H9 (cell line): Measurements from ENCODE around the gene SOHLH2. TPM values are rescaled to one million over a fixed set of nuclear protein-coding genes. Genes with fewer than 3 reads are reported as not detected.

Experiments used
- DNase-seq: peaks from one replicate; pipeline ENCODE4 v3.0.0-alpha.2; 2017
- H2AFZ ChIP-seq: one replicate; pipeline ENCODE4 v1.6.1; 2013; ENCODE audit warnings: mild to moderate bottlenecking, low read length, control low read depth, moderate library complexity
- H2AK5ac ChIP-seq: 2 replicates; pipeline ENCODE4 v1.6.1; 2013; ENCODE audit warnings: low read length, control low read depth, mixed read lengths; ENCODE audit not compliant: insufficient read length
- H2BK120ac ChIP-seq: one replicate; pipeline ENCODE4 v1.6.1; 2013; ENCODE audit warnings: low read depth, mild to moderate bottlenecking, low read length, control low read depth, inconsistent platforms; ENCODE audit not compliant: poor library complexity, severe bottlenecking
- H2BK12ac ChIP-seq: 2 replicates; pipeline ENCODE4 v1.6.1; 2013; ENCODE audit warnings: low read length, control low read depth, mixed read lengths, low read depth; ENCODE audit not compliant: insufficient read length
- H2BK15ac ChIP-seq: 2 replicates; pipeline ENCODE4 v1.6.1; 2013; ENCODE audit warnings: low read depth, low read length, control low read depth
- H2BK20ac ChIP-seq: one replicate; pipeline ENCODE4 v1.6.1; 2013; ENCODE audit warnings: low read depth, mild to moderate bottlenecking, low read length, control low read depth, inconsistent platforms; ENCODE audit not compliant: poor library complexity, severe bottlenecking
- H2BK5ac ChIP-seq: 2 replicates; pipeline ENCODE4 v1.6.1; 2013; ENCODE audit warnings: low read length, control low read depth, mixed read lengths; ENCODE audit not compliant: insufficient read length
- H3K14ac ChIP-seq: 2 replicates; pipeline ENCODE4 v1.6.1; 2013; ENCODE audit warnings: low read length, control low read depth; ENCODE audit not compliant: insufficient read depth
- H3K18ac ChIP-seq: 2 replicates; pipeline ENCODE4 v1.6.1; 2013; ENCODE audit warnings: low read depth, mild to moderate bottlenecking, mixed read lengths, low read length, control low read depth; ENCODE audit not compliant: insufficient read length
- H3K23ac ChIP-seq: 2 replicates; pipeline ENCODE4 v1.6.1; 2013; ENCODE audit warnings: low read length, control low read depth, mixed read lengths, low read depth; ENCODE audit not compliant: insufficient read length
- H3K23me2 ChIP-seq: 2 replicates; pipeline ENCODE4 v1.6.1; 2013; ENCODE audit warnings: low read depth, mild to moderate bottlenecking, mixed read lengths, low read length, control low read depth; ENCODE audit not compliant: insufficient read length, poor library complexity, severe bottlenecking
- H3K27ac ChIP-seq: 2 replicates; pipeline ENCODE4 v1.5.1; 2013; ENCODE audit warnings: low read length, control low read depth, mixed read lengths, low read depth; ENCODE audit not compliant: insufficient read length
- H3K27me3 ChIP-seq: 2 replicates; pipeline ENCODE4 v1.6.1; 2013; ENCODE audit warnings: low read length, control low read depth, inconsistent platforms; ENCODE audit not compliant: insufficient read depth
- H3K4ac ChIP-seq: 2 replicates; pipeline ENCODE4 v1.6.1; 2013; ENCODE audit warnings: low read depth, mild to moderate bottlenecking, control low read depth, inconsistent platforms, low read length, moderate library complexity
- H3K4me1 ChIP-seq: 2 replicates; pipeline ENCODE4 v1.6.1; 2013; ENCODE audit warnings: low read length, control low read depth, inconsistent platforms; ENCODE audit not compliant: insufficient read depth
- H3K4me2 ChIP-seq: 2 replicates; pipeline ENCODE4 v1.6.1; 2013; ENCODE audit warnings: low read length, control low read depth, mixed read lengths; ENCODE audit not compliant: insufficient read length, insufficient read depth
- H3K56ac ChIP-seq: 2 replicates; pipeline ENCODE4 v1.6.1; 2013; ENCODE audit warnings: low read depth, mild to moderate bottlenecking, mixed read lengths, low read length, control low read depth; ENCODE audit not compliant: insufficient read length
- H3K79me1 ChIP-seq: 2 replicates; pipeline ENCODE4 v1.6.1; 2013; ENCODE audit warnings: low read depth, mild to moderate bottlenecking, moderate library complexity, low read length, control low read depth, inconsistent platforms; ENCODE audit not compliant: insufficient read depth, poor library complexity, severe bottlenecking
- H3K79me2 ChIP-seq: 2 replicates; pipeline ENCODE4 v1.6.1; 2013; ENCODE audit warnings: low read length, control low read depth, inconsistent platforms; ENCODE audit not compliant: insufficient read depth
- H3K9ac ChIP-seq: 2 replicates; pipeline ENCODE4 v1.6.1; 2013; ENCODE audit warnings: low read length, control low read depth, mixed read lengths; ENCODE audit not compliant: insufficient read length; ENCODE audit errors: extremely low read depth
- H3K9me3 ChIP-seq: one replicate; pipeline ENCODE4 v1.6.1; 2013; ENCODE audit warnings: low read depth, low read length, inconsistent platforms; ENCODE audit not compliant: control insufficient read depth
- H3T11ph ChIP-seq: one replicate; pipeline ENCODE4 v1.6.1; 2013; ENCODE audit warnings: mild to moderate bottlenecking, low read length, control low read depth, inconsistent platforms
- H4K20me1 ChIP-seq: one replicate; pipeline ENCODE4 v1.6.1; 2013; ENCODE audit not compliant: control insufficient read depth, insufficient read length, insufficient read depth
- H4K5ac ChIP-seq: 2 replicates; pipeline ENCODE4 v1.6.1; 2013; ENCODE audit warnings: low read depth, mild to moderate bottlenecking, mixed read lengths, low read length, control low read depth; ENCODE audit not compliant: insufficient read length
- H4K8ac ChIP-seq: replicated peaks from 2 replicates; pipeline ENCODE4 v1.6.1; 2013; ENCODE audit warnings: low read length, control low read depth, mixed read lengths, low read depth; ENCODE audit not compliant: insufficient read length
- H4K91ac ChIP-seq: 2 replicates; pipeline ENCODE4 v1.6.1; 2013; ENCODE audit warnings: low read depth, mild to moderate bottlenecking, moderate library complexity, mixed read lengths, low read length, control low read depth; ENCODE audit not compliant: insufficient read length
- H3K27ac Mint-ChIP-seq, 3 experiments: 2 replicates in 2 of 3; 3 replicates in 1 of 3; pipeline ENCODE4 v1.8.0; 2020 to 2021; ENCODE audit warnings: mixed read lengths in 3 of 3, mild to moderate bottlenecking in 1 of 3, moderate library complexity in 1 of 3
- H3K27me3 Mint-ChIP-seq: 2 replicates; pipeline ENCODE4 v1.8.0; 2021; ENCODE audit warnings: low read depth, mild to moderate bottlenecking, moderate library complexity, mixed read lengths
- H3K36me3 Mint-ChIP-seq, 3 experiments: 2 replicates in 2 of 3; 3 replicates in 1 of 3; pipeline ENCODE4 v1.8.0; 2020 to 2021; ENCODE audit warnings: low read depth in 3 of 3, mixed read lengths in 3 of 3; ENCODE audit not compliant: insufficient read depth in 1 of 3
- H3K4me1 Mint-ChIP-seq, 2 experiments: 2 replicates each; pipeline ENCODE4 v1.8.0; 2020; ENCODE audit warnings: mixed read lengths in 2 of 2
- H3K4me3 Mint-ChIP-seq, 2 experiments: 2 replicates in 1 of 2; 3 replicates in 1 of 2; pipeline ENCODE4 v1.8.0; 2020 to 2021; ENCODE audit warnings: mild to moderate bottlenecking in 2 of 2, mixed read lengths in 2 of 2, moderate library complexity in 1 of 2
- H3K9me3 Mint-ChIP-seq, 2 experiments: 2 replicates in 1 of 2; 3 replicates in 1 of 2; pipeline ENCODE4 v1.8.0; 2020; ENCODE audit warnings: mild to moderate bottlenecking in 2 of 2, mixed read lengths in 2 of 2, moderate library complexity in 1 of 2
- WGBS: extraction: QIAGEN DNeasy Blood & Tissue Kit; methylation state at CpG from one replicate; pipeline ENCODE4 v1.1.7; 2013; ENCODE audit warnings: missing lambda C conversion rate, low lambda C conversion rate, mixed read lengths; ENCODE audit not compliant: insufficient read length; ENCODE audit errors: extremely low coverage; 5-methylcytosine and 5-hydroxymethylcytosine counted together
- total RNA-seq: library from RNA; stranded (reverse); gene quantifications from 2 replicates; pipeline ENCODE4 v1.2.1, GENCODE V29; 2021
- TF ChIP-seq, protein P1 (sequence below): fragments of 200-600 bp; sonication (generic); conservative IDR thresholded peaks from 3 replicates; pipeline ENCODE4 v1.8.0; 2021; ENCODE audit warnings: antibody characterized with exemption, mild to moderate bottlenecking

Gene SOHLH2
- total RNA-seq, 1 experiment from 2014 or later: 1.3 TPM

DNA sequence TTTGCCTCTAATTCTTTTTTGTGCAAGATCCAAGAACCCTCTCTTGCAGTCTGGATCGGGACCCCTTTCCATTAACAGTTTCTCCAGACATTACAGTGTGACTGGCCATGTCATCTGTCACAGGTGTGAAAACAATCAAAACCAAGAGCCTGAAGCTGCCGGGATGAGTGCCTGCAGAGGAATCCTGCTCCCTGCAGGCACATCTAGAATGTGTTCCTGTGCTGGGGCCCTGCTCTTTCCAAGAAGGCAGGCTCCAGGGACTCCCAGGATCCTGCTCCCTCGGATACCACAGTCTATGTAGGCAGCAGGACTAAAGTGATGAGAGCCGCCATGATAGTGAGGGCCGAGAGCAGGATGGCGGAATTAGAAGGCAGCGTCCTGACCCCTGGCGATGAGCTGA, 44.5 kb upstream of the SOHLH2 start:
- H3K27me3 Mint-ChIP-seq: no peaks in the 10 kb centered on the region
- Histone ChIP-seq H3K9me3 (no peaks in the 10 kb centered on the region), H4K8ac (no peak overlapping the region), H2BK20ac (no peak overlapping the region), H3K79me2 (no peaks in the 10 kb centered on the region), H2BK15ac (no peak overlapping the region), H4K91ac (no peak overlapping the region), H2BK120ac (no peak overlapping the region), H3T11ph (no peak overlapping the region), H3K18ac (no peak overlapping the region), H3K27me3 (no peaks in the 10 kb centered on the region), H3K9ac (no peak overlapping the region), H3K4me2 (no peak overlapping the region), H2BK5ac (no peak overlapping the region), H3K23me2 (no peaks in the 10 kb centered on the region), H2AK5ac (no peak overlapping the region), H3K79me1 (no peaks in the 10 kb centered on the region), H4K20me1 (no peaks in the 10 kb centered on the region), H3K14ac (no peak overlapping the region), H3K4ac (no peak overlapping the region), H3K56ac (no peak overlapping the region), H3K23ac (no peak overlapping the region), H4K5ac (no peak overlapping the region), H2AFZ (no peak overlapping the region), H2BK12ac (no peak overlapping the region), H3K4me1 (no peaks in the 10 kb centered on the region), H3K27ac (no peak overlapping the region)
- no peak overlapping the region for H3K4me3 Mint-ChIP-seq
- H3K9me3 Mint-ChIP-seq: no peaks in the 10 kb centered on the region; a peak in 1 of 5 replicates
- peaks cover 13% of the 10 kb centered on the region in 2 experiments for H3K4me1 Mint-ChIP-seq
- DNase-seq: no peak
- 0 out of 7 replicates have a peak overlapping the region, but pooled peaks of 1 of the 3 experiments have one; percentile 76 for H3K27ac Mint-ChIP-seq
- no CpG with 5 or more reads among the region's 8 CpGs for WGBS
- H3K36me3 Mint-ChIP-seq: peaks cover 0 to 7% (median 0%) of the 10 kb centered on the region in 3 experiments; a peak in 3 of 7 replicates
- TF ChIP-seq, protein P1, sequence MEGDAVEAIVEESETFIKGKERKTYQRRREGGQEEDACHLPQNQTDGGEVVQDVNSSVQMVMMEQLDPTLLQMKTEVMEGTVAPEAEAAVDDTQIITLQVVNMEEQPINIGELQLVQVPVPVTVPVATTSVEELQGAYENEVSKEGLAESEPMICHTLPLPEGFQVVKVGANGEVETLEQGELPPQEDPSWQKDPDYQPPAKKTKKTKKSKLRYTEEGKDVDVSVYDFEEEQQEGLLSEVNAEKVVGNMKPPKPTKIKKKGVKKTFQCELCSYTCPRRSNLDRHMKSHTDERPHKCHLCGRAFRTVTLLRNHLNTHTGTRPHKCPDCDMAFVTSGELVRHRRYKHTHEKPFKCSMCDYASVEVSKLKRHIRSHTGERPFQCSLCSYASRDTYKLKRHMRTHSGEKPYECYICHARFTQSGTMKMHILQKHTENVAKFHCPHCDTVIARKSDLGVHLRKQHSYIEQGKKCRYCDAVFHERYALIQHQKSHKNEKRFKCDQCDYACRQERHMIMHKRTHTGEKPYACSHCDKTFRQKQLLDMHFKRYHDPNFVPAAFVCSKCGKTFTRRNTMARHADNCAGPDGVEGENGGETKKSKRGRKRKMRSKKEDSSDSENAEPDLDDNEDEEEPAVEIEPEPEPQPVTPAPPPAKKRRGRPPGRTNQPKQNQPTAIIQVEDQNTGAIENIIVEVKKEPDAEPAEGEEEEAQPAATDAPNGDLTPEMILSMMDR: 0 out of 3 replicates have a peak, but pooled peaks have one; percentile 8
